Transverse colon (tissue), 4 donors: ENCODE results near the gene NMU. TPM values are rescaled to one million over a fixed set of nuclear protein-coding genes. Genes with fewer than 3 reads are reported as not detected.
"Not testable (repeated sequence)": the region's sequence is repeated elsewhere in the genome, so short reads cannot be mapped to it uniquely, and the experiment has no call there.

ENCODE experiments used
- DNase-seq: peaks from one replicate; pipeline ENCODE4 v3.0.0-alpha.2; 2019
- H3K27ac ChIP-seq, 4 donors: fragments of 200-600 bp; sonication (generic); 2 replicates each; pipeline ENCODE4 v1.5.1; 2016 to 2018; ENCODE audit warnings: inconsistent platforms in 4 of 4
- H3K27me3 ChIP-seq: fragments of 200-600 bp; sonication (generic); 2 replicates; pipeline ENCODE4 v1.5.1; 2017; ENCODE audit warnings: inconsistent platforms
- H3K36me3 ChIP-seq, 4 donors: fragments of 200-600 bp; sonication (generic); 2 replicates each; pipeline ENCODE4 v1.5.1; 2017 to 2019; ENCODE audit warnings: inconsistent platforms in 4 of 4
- H3K4me1 ChIP-seq, 4 donors: fragments of 200-600 bp; sonication (generic); 2 replicates each; pipeline ENCODE4 v1.5.1; 2017 to 2020; ENCODE audit warnings: inconsistent platforms in 4 of 4
- H3K4me3 ChIP-seq, 4 donors: fragments of 200-600 bp; sonication (generic); 1 replicate in 1 of 4; 2 replicates in 3 of 4; pipeline versions ENCODE4 v1.5.1 to v1.6.1; 2017 to 2019; ENCODE audit warnings: inconsistent platforms in 4 of 4
- H3K9me3 ChIP-seq, 2 donors: fragments of 200-600 bp; sonication (generic); 2 replicates each; pipeline ENCODE4 v1.5.1; 2017 to 2019; ENCODE audit warnings: inconsistent platforms in 2 of 2
- CTCF ChIP-seq, 5 experiments: fragments of 200-600 bp in 3 of 5; fragments of 450-650 bp in 2 of 5; sonication (generic) in 3 of 5; IDR thresholded peaks; 1 replicate in 2 of 5; 2 replicates in 3 of 5; pipeline ENCODE4 v1.5.1; 2016 to 2017; ENCODE audit warnings: antibody characterized with exemption in 5 of 5, inconsistent platforms in 3 of 5, mild to moderate bottlenecking in 2 of 5, moderate library complexity in 1 of 5
- EP300 ChIP-seq: sonication (generic); formaldehyde crosslinking; IDR thresholded peaks from one replicate; pipeline ENCODE4 v1.6.1; 2017; ENCODE audit warnings: antibody characterized with exemption, low read depth
- POLR2A ChIP-seq: fragments of 450-650 bp; IDR thresholded peaks from one replicate; pipeline ENCODE4 v1.6.1; 2016; ENCODE audit warnings: antibody characterized with exemption, mild to moderate bottlenecking, moderate library complexity
- POLR2AphosphoS5 ChIP-seq, 3 donors: sonication (generic); formaldehyde crosslinking; IDR thresholded peaks; one replicate each; pipeline ENCODE4 v1.6.1; 2016; ENCODE audit warnings: antibody characterized with exemption in 3 of 3
- WGBS, 2 donors: methylation state at CpG; one replicate each; pipeline ENCODE4 v1.1.5; 2018; ENCODE audit warnings: low coverage in 1 of 2; 5-methylcytosine and 5-hydroxymethylcytosine counted together
- in situ Hi-C, 4 donors: fragments of 200-750 bp; cut with MboI; loops; one replicate each; pipeline versions ENCODE4 v1.15.0 to v1.15.1; 2017; ENCODE audit warnings: low sequenced_read_pairs in 3 of 4, low pct_ligation_motif_present in 1 of 4, low pct_unique_long_range_greater_than_20kb in 1 of 4
- intact Hi-C: fragments of 100-400 bp; cut with DNase I; formaldehyde crosslinking; loops from one replicate; pipeline ENCODE4 v1.15.1; 2023; ENCODE audit warnings: low total_unique reads
- total RNA-seq, 4 donors: library from RNA; depleted of rRNA; stranded (reverse); fragments of >200 nt; gene quantifications; one replicate each; pipeline ENCODE4 v1.1.0, GENCODE V29; 2016

The NMU gene
- total RNA-seq, 4 donors from 2014 or later = 0.96 TPM; not detected in 3

- intact Hi-C loops = no loop called here
- in situ Hi-C loops = loop anchor here in 3 of 4 donors (10.0 kb wide), 2 partner anchors 199 to 209 kb away; partner anchors contain the start of gene SRD5A3 (in 2 of the 3)
Measured at GRCh38 chr4:55553441-55554201, 82.5 kb downstream of the NMU start.

GRCh38 chr4:55551964-55552363 lies 84.1 kb downstream of the NMU start:
- H3K36me3 ChIP-seq, H3K4me3 ChIP-seq, H3K27me3 ChIP-seq, DNase-seq, H3K27ac ChIP-seq, H3K9me3 ChIP-seq, intact Hi-C loops: not testable (repeated sequence)
- H3K4me1 ChIP-seq = peaks cover 0 to 20% (median 6%) of the 10 kb centered on the region in 4 donors
- WGBS, 2 donors = 83 to 100% methylated on average over 4 to 6 of the region's 6 CpGs
- in situ Hi-C loops = loop anchor here in 3 of 4 donors (10.0 kb wide), 2 partner anchors 197 to 207 kb away; partner anchors contain the start of gene SRD5A3 (in 2 of the 3)

More at GRCh38 chr4:55553441-55554201, 82.5 kb downstream of the NMU start:
- no peaks in the 10 kb centered on the region for H3K36me3 ChIP-seq
- DNase-seq = peak; percentile 38
- 64 to 80% methylated on average over 7 to 10 of the region's 10 CpGs for WGBS, 2 donors
- no peaks in the 10 kb centered on the region for H3K27me3 ChIP-seq
- peak overlapping the region; percentile 31 to 70 (median 50) for H3K27ac ChIP-seq
- TF ChIP-seq CTCF (IDR thresholded peaks at IDR 0.05) = no peak
- no peak for TF ChIP-seq EP300
- TF ChIP-seq POLR2A = no peak
- peak in 2 of 3 donors; percentile 14 to 15 for TF ChIP-seq POLR2AphosphoS5 (IDR thresholded peaks at IDR 0.05)
- H3K4me1 ChIP-seq = peaks cover 0 to 10% (median 0%) of the 10 kb centered on the region in 4 donors
- H3K4me3 ChIP-seq = peak overlapping the region in 3 of 4 donors; percentile 5 to 34 (median 14)
- no peaks in the 10 kb centered on the region for H3K9me3 ChIP-seq

- no peak for DNase-seq
- H3K4me3 ChIP-seq = no peak overlapping the region
- in situ Hi-C loops (loop anchor here (10.0 to 25.0 kb wide), 3 partner anchors 195 to 213 kb away; partner anchors contain the start of gene SRD5A3 (in 3 of the 4)), intact Hi-C loops (loop anchor here (5.0 kb wide), 1 partner anchor 203 kb away; the partner anchor contains the start of gene SRD5A3)
- peaks cover 0 to 27% (median 11%) of the 10 kb centered on the region in 4 donors for H3K4me1 ChIP-seq
- 24 to 43% methylated on average over 2 of the region's 2 CpGs for WGBS, 2 donors
- H3K36me3 ChIP-seq = no peaks in the 10 kb centered on the region
- no peak for TF ChIP-seq POLR2A
- no peak for TF ChIP-seq CTCF (IDR thresholded peaks at IDR 0.05)
- no peak for TF ChIP-seq POLR2AphosphoS5 (IDR thresholded peaks at IDR 0.05)
- no peak for TF ChIP-seq EP300
- no peak overlapping the region for H3K27ac ChIP-seq
- H3K9me3 ChIP-seq = no peaks in the 10 kb centered on the region
- H3K27me3 ChIP-seq = no peaks in the 10 kb centered on the region
Measured at GRCh38 chr4:55549888-55550287, 86.2 kb downstream of the NMU start.

- Histone ChIP-seq H3K4me1 (peaks cover 0 to 29% (median 19%) of the 10 kb centered on the region in 4 donors), H3K27me3 (no peaks in the 10 kb centered on the region), H3K4me3 (peak overlapping the region in 3 of 4 donors; percentile 72 to 97 (median 85)), H3K27ac (peak overlapping the region; percentile 97 to 100 (median 98)), H3K36me3 (no peaks in the 10 kb centered on the region), H3K9me3 (no peaks in the 10 kb centered on the region)
- no peak for DNase-seq
- WGBS, 2 donors = 58 to 83% methylated on average over 2 to 4 of the region's 4 CpGs
- intact Hi-C loops = loop anchor here (5.0 kb wide), 1 partner anchor 201 kb away; the partner anchor contains the start of gene SRD5A3
- in situ Hi-C loops = loop anchor here in 1 of 4 donors (25.0 kb wide), 1 partner anchor 211 kb away; the partner anchor contains the start of gene SRD5A3
- no peak for TF ChIP-seq POLR2AphosphoS5 (IDR thresholded peaks at IDR 0.05)
- no peak for TF ChIP-seq CTCF (IDR thresholded peaks at IDR 0.05)
- TF ChIP-seq POLR2A = no peak
Measured at GRCh38 chr4:55547918-55548317, 88.2 kb downstream of the NMU start.
